Measurements from ENCODE around the gene REEP1. TPM values are rescaled to one million over a fixed set of nuclear protein-coding genes. Genes with fewer than 3 reads are reported as not detected.

The REEP1 gene
- total and polyA plus RNA-seq, 10 donors: 0.57 to 7.6 (median 3.4) TPM

DNA sequence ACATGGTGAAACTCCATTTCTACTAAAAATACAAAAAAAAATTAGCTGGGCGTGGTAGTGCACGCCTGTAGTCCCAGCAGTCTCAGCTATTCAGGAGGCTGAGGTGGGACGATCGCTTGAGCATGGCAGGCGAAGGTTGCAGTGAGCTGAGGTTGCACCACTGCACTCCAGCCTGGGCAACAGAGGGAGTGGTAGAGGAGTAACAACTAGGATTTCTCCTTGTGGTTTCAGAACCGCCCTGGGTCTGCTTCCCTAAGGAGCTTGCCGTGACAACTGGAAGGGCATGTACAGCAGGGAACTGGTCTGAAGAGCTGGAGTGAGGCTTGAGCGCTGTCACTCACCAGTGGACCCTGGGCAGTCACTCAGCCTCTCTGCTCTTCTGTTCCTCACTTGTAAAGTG, 29.1 kb downstream of the REEP1 start:
- intact Hi-C loops (cut with DNase I; ENCODE audit: low total_unique reads): no loop called here
- no peak overlapping the region for H3K4me3 ChIP-seq
- WGBS, 5 donors: 90 to 98% (median 94%) methylated on average over 8 of the region's 8 CpGs
- no peaks in the 10 kb centered on the region for H3K4me1 ChIP-seq
- peaks cover 0 to 3% (median 0%) of the 10 kb centered on the region in 7 donors for H3K27me3 ChIP-seq (replicated peaks in 1 of 7)
- H3K27ac ChIP-seq: no peak overlapping the region
- no peaks in the 10 kb centered on the region for H3K9me3 ChIP-seq
- no peak for DNase-seq
- TF ChIP-seq POLR2AphosphoS5 (IDR thresholded peaks at IDR 0.05) (no peak), POLR2A (IDR thresholded peaks at IDR 0.05) (no peak)
- TF ChIP-seq, protein P1, sequence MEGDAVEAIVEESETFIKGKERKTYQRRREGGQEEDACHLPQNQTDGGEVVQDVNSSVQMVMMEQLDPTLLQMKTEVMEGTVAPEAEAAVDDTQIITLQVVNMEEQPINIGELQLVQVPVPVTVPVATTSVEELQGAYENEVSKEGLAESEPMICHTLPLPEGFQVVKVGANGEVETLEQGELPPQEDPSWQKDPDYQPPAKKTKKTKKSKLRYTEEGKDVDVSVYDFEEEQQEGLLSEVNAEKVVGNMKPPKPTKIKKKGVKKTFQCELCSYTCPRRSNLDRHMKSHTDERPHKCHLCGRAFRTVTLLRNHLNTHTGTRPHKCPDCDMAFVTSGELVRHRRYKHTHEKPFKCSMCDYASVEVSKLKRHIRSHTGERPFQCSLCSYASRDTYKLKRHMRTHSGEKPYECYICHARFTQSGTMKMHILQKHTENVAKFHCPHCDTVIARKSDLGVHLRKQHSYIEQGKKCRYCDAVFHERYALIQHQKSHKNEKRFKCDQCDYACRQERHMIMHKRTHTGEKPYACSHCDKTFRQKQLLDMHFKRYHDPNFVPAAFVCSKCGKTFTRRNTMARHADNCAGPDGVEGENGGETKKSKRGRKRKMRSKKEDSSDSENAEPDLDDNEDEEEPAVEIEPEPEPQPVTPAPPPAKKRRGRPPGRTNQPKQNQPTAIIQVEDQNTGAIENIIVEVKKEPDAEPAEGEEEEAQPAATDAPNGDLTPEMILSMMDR (IDR thresholded peaks at IDR 0.05 in 8 of 11, conservative IDR thresholded peaks at IDR 0.05 in 3 of 11): no peak
- H3K36me3 ChIP-seq: no peaks in the 10 kb centered on the region

GRCh38 chr2:86307431-86307830, 30.0 kb downstream of the REEP1 start:
- intact Hi-C loops (cut with DNase I; ENCODE audit: low total_unique reads): no loop called here

DNA sequence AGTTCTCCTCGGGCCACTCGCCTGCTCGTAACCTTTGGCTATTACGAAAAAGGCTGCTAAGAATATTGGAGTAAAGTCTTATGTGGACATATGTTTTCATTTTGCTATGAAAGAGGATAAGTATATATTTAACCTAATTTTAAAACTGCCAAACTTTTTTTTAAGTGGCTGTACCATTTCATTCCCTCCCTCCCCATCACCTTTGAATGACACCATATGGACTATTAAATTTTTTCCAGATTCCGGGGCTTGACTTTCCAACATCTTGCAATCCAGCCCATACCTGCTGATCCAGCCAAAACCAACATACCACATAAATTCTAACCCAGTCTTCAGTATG, 31.5 kb downstream of the REEP1 start:
- H3K9me3 ChIP-seq: no peaks in the 10 kb centered on the region
- peaks cover 0 to 13% (median 8%) of the 10 kb centered on the region in 6 donors for H3K4me1 ChIP-seq
- intact Hi-C loops (cut with DNase I; ENCODE audit: low total_unique reads): no loop called here
- H3K36me3 ChIP-seq: no peaks in the 10 kb centered on the region
- TF ChIP-seq, protein P1 (IDR thresholded peaks at IDR 0.05 in 8 of 11, conservative IDR thresholded peaks at IDR 0.05 in 3 of 11): no peak
- TF ChIP-seq POLR2A (IDR thresholded peaks at IDR 0.05) (no peak), POLR2AphosphoS5 (IDR thresholded peaks at IDR 0.05) (no peak)
- no peak for DNase-seq
- no peak overlapping the region for H3K27ac ChIP-seq
- no peak overlapping the region for H3K4me3 ChIP-seq
- 87 to 92% (median 88%) methylated on average over 5 of the region's 5 CpGs for WGBS, 5 donors
- peaks cover 0 to 5% (median 0%) of the 10 kb centered on the region in 7 donors for H3K27me3 ChIP-seq (replicated peaks in 1 of 7)

More at GRCh38 chr2:86307431-86307830, 30.0 kb downstream of the REEP1 start:
- WGBS, 5 donors: 88 to 94% (median 93%) methylated on average over 7 of the region's 7 CpGs
- Histone ChIP-seq H3K27me3 (replicated peaks in 1 of 7) (peaks cover 0 to 3% (median 0%) of the 10 kb centered on the region in 7 donors), H3K36me3 (no peaks in the 10 kb centered on the region), H3K4me3 (no peak overlapping the region), H3K9me3 (no peaks in the 10 kb centered on the region), H3K27ac (no peak overlapping the region), H3K4me1 (peaks cover 0 to 1% (median under 1%) of the 10 kb centered on the region in 6 donors)
- DNase-seq: no peak
- TF ChIP-seq, protein P1 (IDR thresholded peaks at IDR 0.05 in 8 of 11, conservative IDR thresholded peaks at IDR 0.05 in 3 of 11): no peak
- TF ChIP-seq POLR2AphosphoS5 (IDR thresholded peaks at IDR 0.05) (no peak), POLR2A (IDR thresholded peaks at IDR 0.05) (no peak)

DNA sequence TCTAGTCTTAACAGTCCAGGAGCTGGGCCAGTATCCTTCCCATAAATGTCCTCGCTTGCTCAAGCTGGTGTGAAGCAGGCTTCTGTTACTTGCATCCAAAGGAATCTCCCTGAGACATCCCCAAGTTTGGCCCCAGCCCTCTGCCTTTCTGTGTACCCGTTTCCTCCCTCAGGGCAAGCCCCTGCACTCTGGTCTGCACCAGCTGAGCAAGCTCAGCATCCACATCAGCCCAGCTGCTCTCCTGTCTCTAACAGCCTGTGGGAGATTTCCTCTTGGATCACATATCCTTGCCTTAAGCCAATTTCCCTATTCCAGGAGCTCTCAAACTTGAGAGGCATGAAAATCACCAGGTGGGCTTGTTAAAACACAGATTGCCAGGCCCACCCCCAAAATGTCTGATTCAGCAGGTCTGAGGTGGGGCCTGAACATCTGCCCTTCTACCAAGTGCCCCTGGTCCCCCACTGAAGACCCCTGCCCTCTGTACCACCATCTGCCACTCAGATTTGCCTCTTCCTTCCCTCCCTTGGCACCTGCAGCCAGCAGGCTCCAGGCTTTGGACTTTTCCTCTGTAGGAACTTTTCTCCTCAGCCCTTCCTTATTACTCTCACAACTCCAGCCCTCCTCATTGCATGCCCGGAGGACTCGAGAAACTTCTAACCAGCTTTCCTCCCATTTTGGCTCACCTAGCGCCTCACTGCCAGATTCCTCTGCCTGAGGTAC, 32.1 kb downstream of the REEP1 start:
- no peak overlapping the region for H3K27ac ChIP-seq
- WGBS, 5 donors: 76 to 89% (median 85%) methylated on average over 5 of the region's 5 CpGs
- intact Hi-C loops (cut with DNase I; ENCODE audit: low total_unique reads): no loop called here

More for the DNA sequence above, 32.1 kb downstream of the REEP1 start:
- H3K27me3 ChIP-seq (replicated peaks in 1 of 7): peaks cover 0 to 5% (median 0%) of the 10 kb centered on the region in 7 donors
- no peaks in the 10 kb centered on the region for H3K36me3 ChIP-seq
- no peak overlapping the region for H3K4me3 ChIP-seq
- TF ChIP-seq, protein P1 (IDR thresholded peaks at IDR 0.05 in 8 of 11, conservative IDR thresholded peaks at IDR 0.05 in 3 of 11): no peak
- TF ChIP-seq POLR2A (IDR thresholded peaks at IDR 0.05) (no peak), POLR2AphosphoS5 (IDR thresholded peaks at IDR 0.05) (no peak)
- peaks cover 0 to 13% (median 9%) of the 10 kb centered on the region in 6 donors for H3K4me1 ChIP-seq
- no peaks in the 10 kb centered on the region for H3K9me3 ChIP-seq
- no peak for DNase-seq
